Vagina (tissue), 2 donors: Measurements from ENCODE around the gene CUBN. TPM values are rescaled to one million over a fixed set of nuclear protein-coding genes. Genes with fewer than 3 reads are reported as not detected.

Source experiments
- DNase-seq, 2 donors: peaks; one replicate each; pipeline ENCODE4 v3.0.0-alpha.2; 2017; ENCODE audit errors: extremely low spot score in 2 of 2
- H3K27ac ChIP-seq: fragments of 200-600 bp; sonication (generic); one replicate; pipeline ENCODE4 v1.5.1; 2019
- H3K27me3 ChIP-seq: fragments of 200-600 bp; sonication (generic); one replicate; pipeline ENCODE4 v1.5.1; 2019
- H3K36me3 ChIP-seq, 2 donors: fragments of 200-600 bp; sonication (generic); one replicate each; pipeline ENCODE4 v1.5.1; 2017 to 2019
- H3K4me1 ChIP-seq: fragments of 200-600 bp; sonication (generic); one replicate; pipeline ENCODE4 v1.5.1; 2019
- H3K4me3 ChIP-seq, 2 donors: fragments of 200-600 bp; sonication (generic); 1 replicate in 1 of 2; 2 replicates in 1 of 2; pipeline ENCODE4 v1.5.1; 2016 to 2019
- H3K9me3 ChIP-seq: fragments of 200-600 bp; sonication (generic); one replicate; pipeline ENCODE4 v1.5.1; 2019
- POLR2A ChIP-seq, 2 donors: fragments of 450-650 bp; IDR thresholded peaks; one replicate each; pipeline ENCODE4 v1.6.1; 2017; ENCODE audit warnings: antibody characterized with exemption in 2 of 2, mild to moderate bottlenecking in 2 of 2, moderate library complexity in 2 of 2
- POLR2AphosphoS5 ChIP-seq, 2 donors: sonication (generic); formaldehyde crosslinking; IDR thresholded peaks; one replicate each; pipeline ENCODE4 v1.9.0; 2017; ENCODE audit warnings: antibody characterized with exemption in 2 of 2, mild to moderate bottlenecking in 2 of 2, low read depth in 1 of 2; ENCODE audit not compliant: insufficient read depth in 1 of 2
- intact Hi-C: fragments of 100-400 bp; cut with DNase I; formaldehyde crosslinking; loops from one replicate; pipeline ENCODE4 v1.15.1; 2023
- total RNA-seq: library from RNA; depleted of rRNA; stranded (reverse); fragments of >200 nt; gene quantifications from one replicate; pipeline ENCODE4 v1.2.3, GENCODE V29; 2016
- TF ChIP-seq, protein P1 (sequence below), 3 experiments: fragments of 450-650 bp in 2 of 3; fragments of 200-600 bp in 1 of 3; sonication (generic) in 1 of 3; IDR thresholded peaks; one replicate each; pipeline ENCODE4 v1.5.1; 2017 to 2019; ENCODE audit warnings: antibody characterized with exemption in 3 of 3, mild to moderate bottlenecking in 2 of 3, moderate library complexity in 2 of 3

The CUBN gene
- total RNA-seq, 1 donor from 2014 or later: 4.4 TPM

DNA sequence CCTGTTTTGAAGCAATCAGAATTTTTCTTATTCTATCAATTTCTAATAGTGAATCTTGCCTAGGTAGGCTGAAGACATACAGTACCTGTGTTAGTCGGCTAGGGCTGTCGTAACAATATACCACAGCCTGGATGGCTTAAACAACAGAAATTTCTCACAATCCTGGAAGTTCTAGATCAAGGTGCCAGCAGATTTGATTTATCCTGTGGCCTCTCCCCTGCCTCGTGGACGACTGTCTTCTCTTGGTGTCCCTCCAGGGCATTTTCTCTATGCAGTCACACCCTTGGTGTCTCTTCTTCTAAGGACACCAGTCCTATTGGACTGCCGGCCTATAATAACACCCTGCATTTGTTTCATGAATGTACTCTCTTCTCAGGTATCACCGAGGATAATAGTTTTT is 310.6 kb downstream of the CUBN start:
- no peaks in the 10 kb centered on the region for H3K9me3 ChIP-seq
- H3K4me1 ChIP-seq: peaks cover 23% of the 10 kb centered on the region
- H3K27ac ChIP-seq: no peak overlapping the region
- H3K4me3 ChIP-seq: no peak overlapping the region
- H3K27me3 ChIP-seq: no peaks in the 10 kb centered on the region
- DNase-seq: no peak
- H3K36me3 ChIP-seq: no peaks in the 10 kb centered on the region
- intact Hi-C loops: no loop called here
- TF ChIP-seq POLR2A (IDR thresholded peaks at IDR 0.05): no peak
- TF ChIP-seq, protein P1, sequence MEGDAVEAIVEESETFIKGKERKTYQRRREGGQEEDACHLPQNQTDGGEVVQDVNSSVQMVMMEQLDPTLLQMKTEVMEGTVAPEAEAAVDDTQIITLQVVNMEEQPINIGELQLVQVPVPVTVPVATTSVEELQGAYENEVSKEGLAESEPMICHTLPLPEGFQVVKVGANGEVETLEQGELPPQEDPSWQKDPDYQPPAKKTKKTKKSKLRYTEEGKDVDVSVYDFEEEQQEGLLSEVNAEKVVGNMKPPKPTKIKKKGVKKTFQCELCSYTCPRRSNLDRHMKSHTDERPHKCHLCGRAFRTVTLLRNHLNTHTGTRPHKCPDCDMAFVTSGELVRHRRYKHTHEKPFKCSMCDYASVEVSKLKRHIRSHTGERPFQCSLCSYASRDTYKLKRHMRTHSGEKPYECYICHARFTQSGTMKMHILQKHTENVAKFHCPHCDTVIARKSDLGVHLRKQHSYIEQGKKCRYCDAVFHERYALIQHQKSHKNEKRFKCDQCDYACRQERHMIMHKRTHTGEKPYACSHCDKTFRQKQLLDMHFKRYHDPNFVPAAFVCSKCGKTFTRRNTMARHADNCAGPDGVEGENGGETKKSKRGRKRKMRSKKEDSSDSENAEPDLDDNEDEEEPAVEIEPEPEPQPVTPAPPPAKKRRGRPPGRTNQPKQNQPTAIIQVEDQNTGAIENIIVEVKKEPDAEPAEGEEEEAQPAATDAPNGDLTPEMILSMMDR (IDR thresholded peaks at IDR 0.05): no peak
- TF ChIP-seq POLR2AphosphoS5 (IDR thresholded peaks at IDR 0.05; ENCODE audit: insufficient read depth in 1 of 2, low read depth in 1 of 2): no peak

DNA sequence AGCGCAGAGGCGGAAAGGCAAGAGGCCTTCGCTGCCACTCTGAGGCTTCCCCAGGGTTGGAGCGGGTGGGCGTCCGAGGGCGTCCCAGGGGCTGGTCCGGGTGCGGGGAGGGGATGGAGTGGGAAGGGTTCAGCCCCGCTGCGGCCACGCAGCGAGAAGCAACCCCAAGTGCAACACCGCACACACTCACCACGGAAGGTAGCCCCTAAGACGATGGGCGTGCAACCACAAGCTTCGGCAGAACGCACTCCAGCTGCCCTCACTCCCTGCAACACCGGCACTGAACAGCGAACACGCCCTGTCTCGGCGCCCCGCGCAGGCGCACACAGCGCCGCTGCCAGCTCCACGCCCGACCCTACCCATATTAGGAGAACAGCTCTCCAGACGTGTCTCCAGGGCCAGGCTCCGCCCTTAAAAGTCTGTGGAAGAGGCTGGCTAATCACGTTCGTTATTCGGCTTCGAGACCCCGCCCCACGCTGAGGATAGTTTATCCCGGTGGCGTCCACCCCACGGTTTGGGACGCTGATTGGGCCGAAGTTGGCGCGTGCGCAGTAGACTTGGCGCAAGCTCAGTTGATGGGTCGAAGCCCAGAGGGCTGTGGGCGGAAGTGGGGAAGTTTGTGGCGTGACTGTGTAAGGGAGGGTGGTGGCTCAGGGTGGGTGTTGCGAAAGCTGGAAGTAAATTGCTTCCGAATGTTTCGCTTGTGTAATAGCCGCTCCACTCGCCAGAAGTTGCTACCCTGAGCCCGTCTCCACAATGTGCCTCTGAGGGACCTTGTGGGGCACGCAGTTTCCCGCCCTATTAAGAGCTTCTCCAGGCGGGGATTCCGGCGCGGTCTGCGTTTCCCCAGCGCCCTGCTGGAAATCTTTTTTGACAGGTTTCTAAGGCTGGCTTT is 312.2 kb downstream of the CUBN start, which contains the start of gene RSU1:
Gene RSU1, minus strand, starts transcription at position 300 of the 895 bp plus-strand sequence. CDS start 343 bp downstream, outside the sequence.
- H3K9me3 ChIP-seq: no peaks in the 10 kb centered on the region
- no peaks in the 10 kb centered on the region for H3K27me3 ChIP-seq
- peak within 1 kb of the TSS; percentile 82 for H3K27ac ChIP-seq
- peaks cover 23% of the 10 kb centered on the region for H3K4me1 ChIP-seq
- DNase-seq: peak; percentile 100
- H3K36me3 ChIP-seq: no peaks in the 10 kb centered on the region
- TF ChIP-seq, protein P1 (IDR thresholded peaks at IDR 0.05): no peak
- peak in 1 of 2 donors; percentile 62 for TF ChIP-seq POLR2A (IDR thresholded peaks at IDR 0.05)
- TF ChIP-seq POLR2AphosphoS5 (IDR thresholded peaks at IDR 0.05; ENCODE audit: insufficient read depth in 1 of 2, low read depth in 1 of 2): peak; percentile 89 to 96
- H3K4me3 ChIP-seq: peak within 1 kb of the TSS; percentile 79 to 86
- intact Hi-C loops: no loop called here

DNA sequence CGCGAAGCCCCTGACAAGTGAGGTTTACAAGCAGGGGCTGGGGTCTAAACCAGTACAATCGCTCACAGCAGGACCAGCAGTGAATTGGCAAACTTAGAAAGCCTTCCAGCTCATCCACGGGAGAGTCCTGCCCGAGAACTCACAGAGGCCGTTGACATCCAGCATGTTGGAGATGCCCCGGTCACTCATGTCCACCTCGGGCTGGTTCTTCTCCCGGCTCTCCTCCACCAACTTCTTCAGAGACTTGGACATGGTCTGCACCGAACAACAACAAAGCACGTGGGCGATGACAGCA is 312.8 kb downstream of the CUBN start:
- peak in 1 of 2 donors; percentile 94 for DNase-seq
- no peaks in the 10 kb centered on the region for H3K36me3 ChIP-seq
- H3K27me3 ChIP-seq: no peaks in the 10 kb centered on the region
- peak overlapping the region; percentile 82 for H3K27ac ChIP-seq
- no peaks in the 10 kb centered on the region for H3K9me3 ChIP-seq
- TF ChIP-seq, protein P1 (IDR thresholded peaks at IDR 0.05): no peak
- no peak for TF ChIP-seq POLR2AphosphoS5 (IDR thresholded peaks at IDR 0.05; ENCODE audit: insufficient read depth in 1 of 2, low read depth in 1 of 2)
- H3K4me3 ChIP-seq: peak overlapping the region; percentile 79 to 86
- intact Hi-C loops: no loop called here
- H3K4me1 ChIP-seq: peaks cover 23% of the 10 kb centered on the region

DNA sequence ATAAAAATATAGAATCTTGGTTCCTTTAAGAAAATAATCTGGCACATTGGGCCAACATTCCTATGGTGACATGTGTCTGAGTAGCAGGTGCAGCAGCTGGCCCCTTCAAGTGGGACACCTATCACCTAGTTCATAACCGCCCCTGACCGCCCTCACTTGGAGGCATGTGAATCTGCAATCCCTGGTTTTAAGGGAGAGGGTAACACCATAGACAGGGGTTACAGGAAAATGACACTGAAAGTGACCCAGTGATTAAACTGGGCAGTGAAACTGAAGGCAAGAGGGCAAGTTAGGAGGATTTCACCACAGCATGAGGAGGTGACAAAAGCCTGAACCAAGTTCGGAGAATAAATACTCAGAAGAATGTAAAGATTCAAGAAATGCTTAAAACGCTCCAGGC is 313.4 kb downstream of the CUBN start:
- no peak for DNase-seq
- TF ChIP-seq POLR2AphosphoS5 (IDR thresholded peaks at IDR 0.05; ENCODE audit: insufficient read depth in 1 of 2, low read depth in 1 of 2) (no peak), POLR2A (IDR thresholded peaks at IDR 0.05) (no peak)
- TF ChIP-seq, protein P1 (IDR thresholded peaks at IDR 0.05): no peak
- Histone ChIP-seq H3K4me3 (peak overlapping the region; percentile 79 to 86), H3K9me3 (no peaks in the 10 kb centered on the region), H3K36me3 (no peaks in the 10 kb centered on the region), H3K27me3 (no peaks in the 10 kb centered on the region), H3K4me1 (peaks cover 23% of the 10 kb centered on the region), H3K27ac (no peak overlapping the region)
- intact Hi-C loops: no loop called here

DNA sequence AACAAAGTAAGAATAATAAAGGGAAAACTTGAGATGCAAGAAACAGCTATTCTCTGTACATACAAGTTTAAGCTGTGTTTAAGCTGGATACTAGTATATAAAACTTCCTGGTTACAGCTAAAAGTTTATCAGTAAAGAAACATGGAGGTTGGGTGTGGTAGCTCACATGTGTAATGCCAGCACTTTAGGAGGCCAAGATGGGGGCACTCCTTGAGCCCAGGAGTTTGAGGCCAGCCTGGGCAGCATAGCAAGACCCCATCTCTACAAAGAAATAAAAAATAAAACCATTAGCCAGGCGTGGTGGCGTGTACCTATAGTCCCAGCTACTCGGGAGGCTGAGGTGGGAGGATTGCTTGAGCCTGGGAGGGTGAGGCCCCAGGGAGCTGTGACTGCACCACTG is 315.6 kb downstream of the CUBN start:
- TF ChIP-seq POLR2AphosphoS5 (IDR thresholded peaks at IDR 0.05; ENCODE audit: insufficient read depth in 1 of 2, low read depth in 1 of 2): no peak
- no peak for TF ChIP-seq POLR2A (IDR thresholded peaks at IDR 0.05)
- TF ChIP-seq, protein P1 (IDR thresholded peaks at IDR 0.05): no peak
- no peaks in the 10 kb centered on the region for H3K27me3 ChIP-seq
- intact Hi-C loops: no loop called here
- no peaks in the 10 kb centered on the region for H3K36me3 ChIP-seq
- no peaks in the 10 kb centered on the region for H3K9me3 ChIP-seq
- peaks cover 23% of the 10 kb centered on the region for H3K4me1 ChIP-seq
- H3K27ac ChIP-seq: no peak overlapping the region
- no peak overlapping the region for H3K4me3 ChIP-seq
- peak in 1 of 2 donors; percentile 32 for DNase-seq
